HG03039 (cell line): ENCODE data around the gene FUCA1.
"Not testable (repeated sequence)": the region's sequence is repeated elsewhere in the genome, so short reads cannot be mapped to it uniquely, and the experiment has no call there.

ENCODE experiments used
- ATAC-seq: cut with Tn5 transposase; IDR thresholded peaks from one replicate; pipeline ENCODE4 v1.9.1; 2021; ENCODE audit warnings: mild to moderate bottlenecking, moderate library complexity; ENCODE audit not compliant: unreplicated experiment

FUCA1 gene

GRCh38 chr1:23867895-23868556 lies at the start of gene FUCA1:
FUCA1 (minus strand) TSS chr1:23868290; CDS start chr1:23868286, 4 bp downstream.
- ATAC-seq, result peak; percentile 91

- ATAC-seq, result peak; percentile 46
Measured at GRCh38 chr1:23916209-23917131, 48.4 kb upstream of the FUCA1 start.

GRCh38 chr1:23915466-23915865 lies 47.4 kb upstream of the FUCA1 start:
- ATAC-seq, result no peak

- ATAC-seq, result no peak
Measured at GRCh38 chr1:23914921-23915320, 46.8 kb upstream of the FUCA1 start.

GRCh38 chr1:23913212-23913880 lies 45.3 kb upstream of the FUCA1 start, which contains the start of gene CNR2:
CNR2 (minus strand) TSS chr1:23913362; CDS start chr1:23875617, 37,745 bp downstream.
- ATAC-seq, result no peak

GRCh38 chr1:23911921-23912320 lies 43.8 kb upstream of the FUCA1 start:
- no peak for ATAC-seq

- ATAC-seq, result no peak
Measured at GRCh38 chr1:23910553-23911246, 42.6 kb upstream of the FUCA1 start.

- ATAC-seq, result no peak
Measured at GRCh38 chr1:23910144-23910543, 42.1 kb upstream of the FUCA1 start.

GRCh38 chr1:23909412-23909811 lies 41.3 kb upstream of the FUCA1 start:
- ATAC-seq, result no peak

- no peak for ATAC-seq
Measured at GRCh38 chr1:23908453-23909341, 40.6 kb upstream of the FUCA1 start.

GRCh38 chr1:23906731-23907130 lies 38.6 kb upstream of the FUCA1 start:
- no peak for ATAC-seq

- no peak for ATAC-seq
Measured at GRCh38 chr1:23905461-23906025, 37.5 kb upstream of the FUCA1 start.

- no peak for ATAC-seq
Measured at GRCh38 chr1:23904748-23905357, 36.8 kb upstream of the FUCA1 start.

- no peak for ATAC-seq
Measured at GRCh38 chr1:23903754-23904153, 35.7 kb upstream of the FUCA1 start.

- ATAC-seq, result no peak
Measured at GRCh38 chr1:23902321-23903278, 34.5 kb upstream of the FUCA1 start.

- not testable (repeated sequence) for ATAC-seq
Measured at GRCh38 chr1:23900017-23900416, 31.9 kb upstream of the FUCA1 start.

- no peak for ATAC-seq
Measured at GRCh38 chr1:23899070-23899469, 31.0 kb upstream of the FUCA1 start.

GRCh38 chr1:23897083-23897482 lies 29.0 kb upstream of the FUCA1 start:
- no peak for ATAC-seq
